LNCaP clone FGC (cell line): ENCODE measurements around the gene GALNT9.

ENCODE experiments used
- DNase-seq: peaks from one replicate; pipeline ENCODE4 v3.0.0-alpha.2; 2011; ENCODE audit warnings: low read depth
- H3K4me3 ChIP-seq: 2 replicates; pipeline ENCODE4 v1.5.1; 2011; ENCODE audit warnings: mild to moderate bottlenecking, low read depth, low read length, control low read depth
- TF ChIP-seq, protein P1 (sequence below): IDR thresholded peaks from 2 replicates; pipeline ENCODE4 v1.5.1; 2012; ENCODE audit warnings: mild to moderate bottlenecking; ENCODE audit not compliant: control insufficient read depth, insufficient read depth; ENCODE audit errors: extremely low read depth

GALNT9 gene

DNA sequence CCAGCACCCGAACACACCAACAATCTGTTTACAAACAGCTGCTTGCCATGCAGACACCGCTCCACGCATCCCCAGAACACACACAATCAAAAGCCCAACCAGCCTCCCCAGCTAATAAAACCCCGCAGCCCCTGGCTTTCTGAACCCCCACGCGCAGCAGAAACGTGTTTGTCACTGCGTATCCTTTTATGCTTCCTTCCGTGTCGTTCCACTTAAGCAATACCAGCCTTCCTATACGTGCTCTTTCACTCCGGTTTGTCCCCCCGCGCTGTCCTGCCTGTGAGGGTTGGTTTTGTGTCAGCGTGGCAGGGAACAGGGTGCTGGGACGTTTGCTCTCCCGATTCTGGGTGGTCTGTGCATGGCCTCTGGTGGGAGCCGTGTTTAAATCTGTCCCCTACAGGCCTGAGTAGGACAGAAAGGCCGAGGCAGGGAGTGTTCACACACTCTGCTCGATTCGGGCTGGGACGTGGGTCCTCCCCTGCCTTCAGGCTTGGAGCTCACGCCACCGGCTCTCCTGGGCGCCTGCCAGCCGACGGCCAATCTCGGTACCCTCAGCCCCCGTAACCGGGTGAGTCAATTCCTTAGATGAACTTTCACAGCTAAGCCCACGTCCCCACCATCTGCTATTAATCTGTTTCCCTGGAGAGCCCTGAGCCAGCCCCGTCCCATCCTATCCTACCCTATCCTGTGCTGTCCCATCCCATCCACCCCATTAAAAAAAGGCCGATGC is 125.2 kb downstream of the GALNT9 start:
- TF ChIP-seq, protein P1, sequence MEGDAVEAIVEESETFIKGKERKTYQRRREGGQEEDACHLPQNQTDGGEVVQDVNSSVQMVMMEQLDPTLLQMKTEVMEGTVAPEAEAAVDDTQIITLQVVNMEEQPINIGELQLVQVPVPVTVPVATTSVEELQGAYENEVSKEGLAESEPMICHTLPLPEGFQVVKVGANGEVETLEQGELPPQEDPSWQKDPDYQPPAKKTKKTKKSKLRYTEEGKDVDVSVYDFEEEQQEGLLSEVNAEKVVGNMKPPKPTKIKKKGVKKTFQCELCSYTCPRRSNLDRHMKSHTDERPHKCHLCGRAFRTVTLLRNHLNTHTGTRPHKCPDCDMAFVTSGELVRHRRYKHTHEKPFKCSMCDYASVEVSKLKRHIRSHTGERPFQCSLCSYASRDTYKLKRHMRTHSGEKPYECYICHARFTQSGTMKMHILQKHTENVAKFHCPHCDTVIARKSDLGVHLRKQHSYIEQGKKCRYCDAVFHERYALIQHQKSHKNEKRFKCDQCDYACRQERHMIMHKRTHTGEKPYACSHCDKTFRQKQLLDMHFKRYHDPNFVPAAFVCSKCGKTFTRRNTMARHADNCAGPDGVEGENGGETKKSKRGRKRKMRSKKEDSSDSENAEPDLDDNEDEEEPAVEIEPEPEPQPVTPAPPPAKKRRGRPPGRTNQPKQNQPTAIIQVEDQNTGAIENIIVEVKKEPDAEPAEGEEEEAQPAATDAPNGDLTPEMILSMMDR = no peak
- no peak overlapping the region for H3K4me3 ChIP-seq
- no peak for DNase-seq

DNA sequence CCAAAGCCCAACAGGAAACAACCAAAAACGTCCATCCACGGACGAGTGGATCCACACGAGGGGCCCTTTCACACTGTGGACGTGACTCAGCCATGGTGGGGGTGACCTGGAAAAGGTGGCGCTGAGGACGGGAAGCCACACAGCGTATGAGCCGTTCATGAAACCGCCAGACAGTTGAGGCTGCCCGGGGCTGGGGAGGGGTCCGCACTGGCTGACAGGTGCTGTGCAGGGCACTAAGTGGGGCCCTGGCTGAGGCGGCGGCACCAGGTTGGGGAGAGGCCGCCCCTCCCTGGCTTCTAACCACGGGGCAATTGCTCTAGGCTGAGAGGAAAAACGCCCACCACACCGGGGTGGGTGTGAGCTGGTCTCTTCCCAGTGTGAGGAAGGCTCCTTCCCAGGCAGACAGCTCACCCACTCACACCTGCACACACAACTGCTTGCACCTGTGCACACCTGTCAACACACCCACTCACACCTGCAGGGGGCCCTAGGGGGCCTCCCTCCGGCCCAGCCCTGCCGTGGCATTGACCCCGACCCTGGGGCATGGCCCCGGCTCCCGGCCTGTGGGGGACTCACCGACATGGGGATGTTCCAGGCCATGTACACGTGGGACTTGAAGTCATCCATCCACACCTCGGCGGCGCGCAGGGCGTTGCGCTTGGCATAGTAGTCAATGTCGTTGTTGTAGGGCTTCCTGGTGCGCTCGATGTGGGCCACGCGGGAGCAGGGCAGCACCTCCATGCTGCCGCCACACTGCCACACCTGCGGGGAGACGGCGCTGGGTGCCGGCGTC is 126.3 kb downstream of the GALNT9 start:
- TF ChIP-seq, protein P1 = no peak
- no peak overlapping the region for H3K4me3 ChIP-seq
- DNase-seq = no peak

DNA sequence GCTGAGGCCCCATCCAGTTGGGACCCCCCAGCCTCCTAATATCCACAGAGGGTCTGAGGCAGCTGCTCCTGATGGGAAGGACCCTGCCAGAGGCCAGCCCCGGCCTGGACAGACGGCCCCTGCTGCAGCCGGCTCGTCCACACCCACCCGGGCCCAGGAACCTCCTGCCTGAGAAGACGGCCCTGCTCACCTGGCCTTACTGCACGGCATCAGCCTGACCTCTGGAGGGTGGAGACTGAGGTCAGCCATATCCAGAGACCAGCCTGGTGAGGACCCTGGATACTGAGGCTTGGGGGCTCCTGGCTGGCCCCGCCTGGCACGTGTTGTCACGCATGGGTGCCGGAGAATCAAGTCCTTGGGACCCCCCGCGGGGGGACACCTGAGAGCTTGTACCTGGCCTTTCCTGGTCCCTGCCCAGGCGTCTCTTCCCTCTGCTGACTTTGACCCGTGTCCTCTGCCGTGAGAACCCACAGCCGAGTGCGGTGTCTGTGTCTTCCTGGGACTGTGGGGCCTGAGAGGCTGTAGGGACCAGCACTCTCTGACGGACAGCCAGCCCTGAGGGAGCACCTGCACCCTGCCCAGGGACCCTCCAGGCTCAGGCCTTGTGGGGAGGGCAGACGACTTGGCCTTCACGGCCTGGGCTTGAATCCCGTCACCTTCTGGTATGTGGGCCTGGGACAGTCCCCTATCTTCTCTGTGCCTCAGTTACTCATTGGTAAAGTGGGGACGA is 127.8 kb downstream of the GALNT9 start:
- DNase-seq = no peak
- TF ChIP-seq, protein P1 = no peak
- no peak overlapping the region for H3K4me3 ChIP-seq

DNA sequence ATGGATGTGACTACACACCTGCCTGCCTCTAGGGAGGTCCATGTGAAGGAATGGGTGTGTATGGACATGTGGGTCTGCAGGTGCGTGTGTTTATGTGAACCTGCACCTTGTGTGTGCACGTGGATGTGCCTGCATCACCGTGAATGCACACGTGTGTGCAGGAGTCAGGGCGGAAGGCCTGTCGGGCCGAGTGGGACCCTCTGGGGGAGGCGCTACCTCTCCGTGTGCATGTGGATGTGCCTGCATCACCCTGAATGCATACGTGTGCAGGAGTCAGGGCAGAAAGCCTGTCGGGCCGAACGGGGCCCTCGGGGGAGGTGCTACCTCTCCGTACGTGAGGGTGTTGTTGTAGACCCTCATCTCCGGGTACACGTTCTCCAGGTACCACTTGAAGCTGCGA is 128.6 kb downstream of the GALNT9 start:
- DNase-seq = no peak
- no peak overlapping the region for H3K4me3 ChIP-seq
- TF ChIP-seq, protein P1 = no peak

DNA sequence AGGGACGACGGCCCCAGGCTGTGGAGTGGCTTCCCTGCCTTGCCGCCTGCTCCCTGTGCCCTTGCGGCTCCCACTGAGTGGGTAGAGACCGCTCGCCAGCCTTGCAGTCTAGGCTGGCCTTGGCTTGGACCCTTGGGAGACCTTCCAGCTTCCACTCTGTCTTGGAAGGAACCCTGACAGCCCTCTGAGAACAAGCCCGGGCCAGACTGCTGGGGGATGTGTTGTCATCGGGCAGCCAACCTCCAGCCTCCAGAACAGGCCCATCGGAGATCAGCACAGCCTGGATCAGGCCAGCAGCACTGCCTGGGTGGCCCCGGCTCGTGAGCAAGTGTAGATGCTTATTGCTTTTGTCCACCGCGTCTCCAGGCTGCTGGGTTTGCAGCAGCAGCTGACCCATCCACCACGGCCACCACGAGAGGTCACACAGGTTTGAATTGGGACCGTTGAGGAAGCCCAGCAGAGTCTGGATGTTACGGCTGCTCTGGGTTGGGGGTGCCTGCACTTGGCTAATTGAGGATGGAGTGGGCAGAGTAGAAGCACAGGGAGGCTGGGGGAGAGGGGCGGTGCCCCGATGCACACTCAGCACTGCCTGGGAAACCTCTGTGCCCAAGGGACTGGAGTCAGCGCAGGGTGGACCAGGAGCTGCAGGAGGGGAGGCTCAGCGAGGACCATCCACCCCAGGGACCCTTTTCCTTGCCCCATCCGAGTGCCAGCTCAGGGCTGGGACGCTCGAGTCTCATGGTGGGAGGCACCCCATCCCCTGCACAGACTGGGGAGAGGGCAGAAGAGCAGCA is 129.7 kb downstream of the GALNT9 start:
- TF ChIP-seq, protein P1 = no peak
- DNase-seq = no peak
- H3K4me3 ChIP-seq = no peak overlapping the region

DNA sequence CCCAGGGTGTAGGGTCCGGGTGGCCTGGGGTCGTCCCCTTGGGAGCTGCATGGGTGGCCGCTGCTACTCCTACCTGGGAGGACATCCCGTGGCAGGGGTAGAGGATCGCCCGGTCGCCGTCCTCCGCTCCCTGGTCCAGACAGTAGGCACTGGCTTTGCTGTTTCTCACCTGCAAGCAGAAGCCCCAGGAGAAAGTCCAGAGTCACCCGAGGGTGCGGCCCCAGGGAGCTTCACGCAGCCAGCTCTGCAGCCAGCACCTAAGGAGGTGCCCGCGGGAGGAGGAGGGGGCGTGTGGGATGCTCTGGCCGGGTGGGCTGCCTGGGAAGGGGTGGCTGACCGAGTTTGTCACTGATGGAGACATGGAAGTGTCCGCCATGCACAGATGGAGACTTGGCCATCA is 130.3 kb downstream of the GALNT9 start:
- H3K4me3 ChIP-seq = no peak overlapping the region
- TF ChIP-seq, protein P1 = no peak

More for the DNA sequence above, 130.3 kb downstream of the GALNT9 start:
- no peak for DNase-seq
